ENCODE data around the gene ATXN7.

Gene ATXN7

GRCh38 chr3:63863150-63864007, at the start of gene ATXN7, which contains the start of gene THOC7:
Gene ATXN7, plus strand, starts transcription at chr3:63863867. Its CDS starts 48,732 bp downstream, at chr3:63912599.
Gene THOC7, minus strand, starts transcription at chr3:63863805. Its CDS starts 15 bp downstream, at chr3:63863790.
- Histone ChIP-seq H3K4me3 (ENCODE audit: low read length, poor library complexity, severe bottlenecking) (peak within 1 kb of the TSS; percentile 83), H3K27me3 (ENCODE audit: insufficient read depth, low read length, poor library complexity, severe bottlenecking) (peaks cover 6% of the 10 kb centered on the region), H3K4me2 (ENCODE audit: low read depth, low read length, poor library complexity, severe bottlenecking) (peak within 1 kb of the TSS; percentile 91), H2AFZ (ENCODE audit: low read length) (peak within 1 kb of the TSS; percentile 85), H3K9me3 (ENCODE audit: insufficient read depth, low read depth, low read length) (no peaks in the 10 kb centered on the region), H3K9ac (ENCODE audit: low read depth, low read length, poor library complexity, severe bottlenecking) (peak within 1 kb of the TSS; percentile 96), H3K79me2 (ENCODE audit: insufficient read depth, low read length) (peaks cover 91% of the 10 kb centered on the region), H3F3A (ENCODE audit: low read depth) (no peaks in the 10 kb centered on the region), H3K36me3 (ENCODE audit: insufficient read depth, low read length) (no peaks in the 10 kb centered on the region), H4K20me1 (ENCODE audit: insufficient read depth, low read length, poor library complexity, severe bottlenecking) (peaks cover 36% of the 10 kb centered on the region), H3K9me2 (replicated peaks; ENCODE audit: low read depth, low read length) (no peaks in the 10 kb centered on the region), H3K4me1 (ENCODE audit: insufficient read depth, low read length, poor library complexity, severe bottlenecking) (peaks cover 51% of the 10 kb centered on the region)
- TF ChIP-seq CTCF (conservative IDR thresholded peaks at IDR 0.05; ENCODE audit: low read length) (no peak), EZH2phosphoT487 (IDR thresholded peaks at IDR 0.05; ENCODE audit: borderline replicate concordance) (no peak)

GRCh38 chr3:63814237-63814636, 49.4 kb upstream of the ATXN7 start:
- Histone ChIP-seq H3K4me3 (ENCODE audit: low read length, poor library complexity, severe bottlenecking) (no peak overlapping the region), H3K9me2 (replicated peaks; ENCODE audit: low read depth, low read length) (no peaks in the 10 kb centered on the region), H3K9me3 (ENCODE audit: insufficient read depth, low read depth, low read length) (no peaks in the 10 kb centered on the region), H3K79me2 (ENCODE audit: insufficient read depth, low read length) (no peaks in the 10 kb centered on the region), H2AFZ (ENCODE audit: low read length) (no peak overlapping the region), H3K36me3 (ENCODE audit: insufficient read depth, low read length) (no peaks in the 10 kb centered on the region), H3K27me3 (ENCODE audit: insufficient read depth, low read length, poor library complexity, severe bottlenecking) (no peaks in the 10 kb centered on the region), H3K4me1 (ENCODE audit: insufficient read depth, low read length, poor library complexity, severe bottlenecking) (no peaks in the 10 kb centered on the region), H3F3A (ENCODE audit: low read depth) (no peaks in the 10 kb centered on the region), H4K20me1 (ENCODE audit: insufficient read depth, low read length, poor library complexity, severe bottlenecking) (no peaks in the 10 kb centered on the region), H3K4me2 (ENCODE audit: low read depth, low read length, poor library complexity, severe bottlenecking) (no peak overlapping the region), H3K9ac (ENCODE audit: low read depth, low read length, poor library complexity, severe bottlenecking) (no peak overlapping the region)
- TF ChIP-seq EZH2phosphoT487 (IDR thresholded peaks at IDR 0.05; ENCODE audit: borderline replicate concordance) (no peak), CTCF (conservative IDR thresholded peaks at IDR 0.05; ENCODE audit: low read length) (no peak)

DNA sequence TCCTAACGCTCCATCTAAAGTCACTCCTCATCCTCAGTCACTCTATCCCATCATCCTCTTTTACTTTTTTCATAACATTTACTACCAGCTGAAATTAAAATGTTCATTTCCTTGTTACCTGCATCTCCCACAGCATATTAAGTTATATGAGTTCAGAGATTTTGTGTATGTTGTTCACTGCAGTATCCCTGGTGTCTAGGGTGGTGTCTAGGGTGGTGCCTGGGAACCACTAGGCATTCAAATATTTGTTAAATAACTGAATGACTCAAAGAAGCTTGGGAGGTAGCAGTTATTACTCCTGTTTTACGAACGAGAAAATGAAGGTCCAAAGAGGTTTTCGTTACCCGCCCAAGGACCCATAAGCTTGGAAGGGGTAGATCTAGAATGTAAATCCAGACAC, 46.4 kb upstream of the ATXN7 start:
- no peaks in the 10 kb centered on the region for H3K79me2 ChIP-seq (ENCODE audit: insufficient read depth, low read length)
- H3K9me2 ChIP-seq (replicated peaks; ENCODE audit: low read depth, low read length), result no peaks in the 10 kb centered on the region
- H3K4me3 ChIP-seq (ENCODE audit: low read length, poor library complexity, severe bottlenecking), result no peak overlapping the region
- H3K36me3 ChIP-seq (ENCODE audit: insufficient read depth, low read length), result no peaks in the 10 kb centered on the region
- no peaks in the 10 kb centered on the region for H3K27me3 ChIP-seq (ENCODE audit: insufficient read depth, low read length, poor library complexity, severe bottlenecking)
- H4K20me1 ChIP-seq (ENCODE audit: insufficient read depth, low read length, poor library complexity, severe bottlenecking), result no peaks in the 10 kb centered on the region
- H3K4me2 ChIP-seq (ENCODE audit: low read depth, low read length, poor library complexity, severe bottlenecking), result no peak overlapping the region
- H3K9ac ChIP-seq (ENCODE audit: low read depth, low read length, poor library complexity, severe bottlenecking), result no peak overlapping the region
- H2AFZ ChIP-seq (ENCODE audit: low read length), result no peak overlapping the region
- TF ChIP-seq EZH2phosphoT487 (IDR thresholded peaks at IDR 0.05; ENCODE audit: borderline replicate concordance), result no peak
- no peak for TF ChIP-seq CTCF (conservative IDR thresholded peaks at IDR 0.05; ENCODE audit: low read length)
- H3F3A ChIP-seq (ENCODE audit: low read depth), result no peaks in the 10 kb centered on the region
- no peaks in the 10 kb centered on the region for H3K4me1 ChIP-seq (ENCODE audit: insufficient read depth, low read length, poor library complexity, severe bottlenecking)
- H3K9me3 ChIP-seq (ENCODE audit: insufficient read depth, low read depth, low read length), result no peaks in the 10 kb centered on the region

Measured in Loucy (cell line).